ENCODE results near the gene OR2T34. TPM values are rescaled to one million over a fixed set of nuclear protein-coding genes. Genes with fewer than 3 reads are reported as not detected.

Gene OR2T34
- total RNA-seq, 2 donors from 2014 or later: not detected

GRCh38 chr1:248593226-248593625, 18.7 kb upstream of the OR2T34 start:
- Histone ChIP-seq H3K36me3 (no peaks in the 10 kb centered on the region), H3K9me3 (no peaks in the 10 kb centered on the region), H3K4me1 (ENCODE audit: control insufficient read depth in 1 of 2, low read depth in 2 of 2) (no peaks in the 10 kb centered on the region), H3K4me3 (no peak overlapping the region), H3K27ac (no peak overlapping the region), H3K27me3 (replicated peaks; ENCODE audit: insufficient read depth) (no peaks in the 10 kb centered on the region)
- DNase-seq (ENCODE audit: low spot score) (no peak), ATAC-seq (ENCODE audit: insufficient number of reproducible peaks, low FRiP score, low read depth) (no peak)
- no peak for TF ChIP-seq CTCF (IDR thresholded peaks at IDR 0.05)

GRCh38 chr1:248592655-248593054, 18.1 kb upstream of the OR2T34 start:
- H3K4me1 ChIP-seq (ENCODE audit: control insufficient read depth in 1 of 2, low read depth in 2 of 2): no peaks in the 10 kb centered on the region
- no peaks in the 10 kb centered on the region for H3K9me3 ChIP-seq
- TF ChIP-seq CTCF (IDR thresholded peaks at IDR 0.05): no peak
- no peak overlapping the region for H3K27ac ChIP-seq
- H3K27me3 ChIP-seq (replicated peaks; ENCODE audit: insufficient read depth): no peaks in the 10 kb centered on the region
- no peaks in the 10 kb centered on the region for H3K36me3 ChIP-seq
- DNase-seq (ENCODE audit: low spot score): no peak
- no peak for ATAC-seq (ENCODE audit: insufficient number of reproducible peaks, low FRiP score, low read depth)
- H3K4me3 ChIP-seq: no peak overlapping the region

GRCh38 chr1:248590055-248590454, 15.5 kb upstream of the OR2T34 start:
- ATAC-seq (ENCODE audit: insufficient number of reproducible peaks, low FRiP score, low read depth): no peak
- DNase-seq (ENCODE audit: low spot score): no peak
- no peaks in the 10 kb centered on the region for H3K4me1 ChIP-seq (ENCODE audit: control insufficient read depth in 1 of 2, low read depth in 2 of 2)
- no peak overlapping the region for H3K4me3 ChIP-seq
- no peaks in the 10 kb centered on the region for H3K27me3 ChIP-seq (replicated peaks; ENCODE audit: insufficient read depth)
- no peak for TF ChIP-seq CTCF (IDR thresholded peaks at IDR 0.05)
- H3K9me3 ChIP-seq: no peaks in the 10 kb centered on the region
- no peaks in the 10 kb centered on the region for H3K36me3 ChIP-seq
- H3K27ac ChIP-seq: no peak overlapping the region

- no peak for DNase-seq (ENCODE audit: low spot score)
- TF ChIP-seq CTCF (IDR thresholded peaks at IDR 0.05): no peak
- Histone ChIP-seq H3K27ac (no peak overlapping the region), H3K4me3 (no peak overlapping the region), H3K4me1 (ENCODE audit: control insufficient read depth in 1 of 2, low read depth in 2 of 2) (no peaks in the 10 kb centered on the region), H3K27me3 (replicated peaks; ENCODE audit: insufficient read depth) (no peaks in the 10 kb centered on the region), H3K9me3 (no peaks in the 10 kb centered on the region), H3K36me3 (no peaks in the 10 kb centered on the region)
- no peak for ATAC-seq (ENCODE audit: insufficient number of reproducible peaks, low FRiP score, low read depth)
Measured at GRCh38 chr1:248589334-248589733, 14.8 kb upstream of the OR2T34 start.

- TF ChIP-seq CTCF (IDR thresholded peaks at IDR 0.05): no peak
- ATAC-seq (ENCODE audit: insufficient number of reproducible peaks, low FRiP score, low read depth): no peak
Measured at GRCh38 chr1:248585266-248585665, 10.7 kb upstream of the OR2T34 start.

More at GRCh38 chr1:248585266-248585665, 10.7 kb upstream of the OR2T34 start:
- H3K4me1 ChIP-seq (ENCODE audit: control insufficient read depth in 1 of 2, low read depth in 2 of 2): no peaks in the 10 kb centered on the region
- H3K4me3 ChIP-seq: no peak overlapping the region
- no peaks in the 10 kb centered on the region for H3K36me3 ChIP-seq
- H3K27ac ChIP-seq: no peak overlapping the region
- no peak for DNase-seq (ENCODE audit: low spot score)
- no peaks in the 10 kb centered on the region for H3K9me3 ChIP-seq
- no peaks in the 10 kb centered on the region for H3K27me3 ChIP-seq (replicated peaks; ENCODE audit: insufficient read depth)

Measured in thoracic aorta (tissue), 2 donors.